Dendritic cell treated with granulocyte-macrophage colony-stimulating factor and Interleukin-4, amounts not matched to agents 40 ng/mL and 50 ng/mL, for 4 days (primary cell): ENCODE measurements around the gene PROSER1.

Experiments
- H3K27ac Mint-ChIP-seq: one replicate; pipeline ENCODE4 v1.8.0; 2022; ENCODE audit warnings: mild to moderate bottlenecking, mixed read lengths
- H3K27me3 Mint-ChIP-seq: one replicate; pipeline ENCODE4 v1.8.0; 2022; ENCODE audit warnings: mild to moderate bottlenecking, mixed read lengths
- H3K36me3 Mint-ChIP-seq: one replicate; pipeline ENCODE4 v1.8.0; 2022; ENCODE audit warnings: low read depth, mixed read lengths
- H3K4me1 Mint-ChIP-seq: one replicate; pipeline ENCODE4 v1.8.0; 2022; ENCODE audit warnings: low read depth, mixed read lengths
- H3K4me3 Mint-ChIP-seq: one replicate; pipeline ENCODE4 v1.8.0; 2022; ENCODE audit warnings: mild to moderate bottlenecking, moderate library complexity, mixed read lengths
- H3K9me3 Mint-ChIP-seq: one replicate; pipeline ENCODE4 v1.8.0; 2022; ENCODE audit warnings: mixed read lengths
- intact Hi-C: fragments of 100-400 bp; cut with micrococcal nuclease; formaldehyde crosslinking; loops from one replicate; pipeline ENCODE4 v1.15.0; 2022

The PROSER1 gene

DNA sequence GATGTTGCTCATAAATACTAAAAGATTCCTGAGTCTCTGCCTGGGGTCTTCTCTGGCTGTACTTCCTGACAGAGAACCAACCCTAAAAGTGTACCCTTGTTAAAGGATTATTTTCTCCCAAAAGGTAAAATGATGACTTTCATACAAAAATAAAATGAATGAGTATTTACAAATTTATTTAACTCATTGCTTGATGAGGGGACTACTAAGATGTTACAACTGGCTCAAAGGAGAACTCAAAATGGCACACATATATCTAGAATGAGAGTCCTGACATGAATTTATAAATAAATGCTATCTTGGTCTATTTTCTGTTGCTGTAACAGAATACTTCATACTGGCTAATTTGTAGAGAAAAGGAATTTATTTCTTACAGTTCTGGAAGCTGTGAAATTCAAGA lies 77.7 kb downstream of the PROSER1 start:
- no peaks in the 10 kb centered on the region for H3K36me3 Mint-ChIP-seq
- H3K4me3 Mint-ChIP-seq: no peak overlapping the region
- H3K4me1 Mint-ChIP-seq: no peaks in the 10 kb centered on the region
- no peaks in the 10 kb centered on the region for H3K27me3 Mint-ChIP-seq
- H3K27ac Mint-ChIP-seq: no peak overlapping the region
- intact Hi-C loops: no loop called here
- peaks cover 42% of the 10 kb centered on the region for H3K9me3 Mint-ChIP-seq
